Peyer's patch (tissue), 4 donors: ENCODE measurements around the gene CCDC116.

ENCODE experiments used
- POLR2A ChIP-seq, 2 donors: fragments of 450-650 bp; IDR thresholded peaks; one replicate each; pipeline ENCODE4 v1.5.1; 2017; ENCODE audit warnings: antibody characterized with exemption in 2 of 2, mild to moderate bottlenecking in 2 of 2, moderate library complexity in 2 of 2
- TF ChIP-seq, protein P1 (sequence below), 6 experiments: fragments of 450-650 bp in 4 of 6; fragments of 200-600 bp in 2 of 6; sonication (generic) in 1 of 6; IDR thresholded peaks; one replicate each; pipeline ENCODE4 v1.5.1; 2017 to 2019; ENCODE audit warnings: antibody characterized with exemption in 6 of 6, mild to moderate bottlenecking in 3 of 6, moderate library complexity in 1 of 6

- TF ChIP-seq, protein P1, sequence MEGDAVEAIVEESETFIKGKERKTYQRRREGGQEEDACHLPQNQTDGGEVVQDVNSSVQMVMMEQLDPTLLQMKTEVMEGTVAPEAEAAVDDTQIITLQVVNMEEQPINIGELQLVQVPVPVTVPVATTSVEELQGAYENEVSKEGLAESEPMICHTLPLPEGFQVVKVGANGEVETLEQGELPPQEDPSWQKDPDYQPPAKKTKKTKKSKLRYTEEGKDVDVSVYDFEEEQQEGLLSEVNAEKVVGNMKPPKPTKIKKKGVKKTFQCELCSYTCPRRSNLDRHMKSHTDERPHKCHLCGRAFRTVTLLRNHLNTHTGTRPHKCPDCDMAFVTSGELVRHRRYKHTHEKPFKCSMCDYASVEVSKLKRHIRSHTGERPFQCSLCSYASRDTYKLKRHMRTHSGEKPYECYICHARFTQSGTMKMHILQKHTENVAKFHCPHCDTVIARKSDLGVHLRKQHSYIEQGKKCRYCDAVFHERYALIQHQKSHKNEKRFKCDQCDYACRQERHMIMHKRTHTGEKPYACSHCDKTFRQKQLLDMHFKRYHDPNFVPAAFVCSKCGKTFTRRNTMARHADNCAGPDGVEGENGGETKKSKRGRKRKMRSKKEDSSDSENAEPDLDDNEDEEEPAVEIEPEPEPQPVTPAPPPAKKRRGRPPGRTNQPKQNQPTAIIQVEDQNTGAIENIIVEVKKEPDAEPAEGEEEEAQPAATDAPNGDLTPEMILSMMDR (IDR thresholded peaks at IDR 0.05), result no peak
- TF ChIP-seq POLR2A (IDR thresholded peaks at IDR 0.05), result no peak
Measured at GRCh38 chr22:21632931-21633330, 371 bp downstream of the CCDC116 start.
